Naive thymus-derived CD4-positive, alpha-beta T cell (primary cell): ENCODE results near the gene DBNDD1. TPM values are rescaled to one million over a fixed set of nuclear protein-coding genes. Genes with fewer than 3 reads are reported as not detected.

ENCODE experiments used
- ATAC-seq: fragments of 150-1000 bp; cut with Tn5 transposase; 2 replicates; pipeline ENCODE4 v1.10.0; 2021; ENCODE audit warnings: mild to moderate bottlenecking, moderate library complexity
- CTCF ChIA-PET: fragments of 350-600 bp; sonication (Branson Sonifier 250); formaldehyde crosslinking; loops from one replicate; lab custom pipeline; 2021; ENCODE audit warnings: antibody characterized with exemption; lab: Charles Lee
- POLR2A ChIA-PET: fragments of 350-600 bp; sonication (Branson Sonifier 250); formaldehyde crosslinking; loops from one replicate; lab custom pipeline; 2021; ENCODE audit warnings: antibody characterized with exemption, inconsistent platforms; lab: Charles Lee
- DNase-seq, 9 donors: peaks; one replicate each; pipeline versions ENCODE4 v3.0.0 to v3.0.0-alpha.2; 2020 to 2022; ENCODE audit warnings: mixed read lengths in 1 of 9
- H3K27ac ChIP-seq: one replicate; pipeline ENCODE4 v1.7.0; 2013; ENCODE audit warnings: mild to moderate bottlenecking, low read depth, low read length, moderate library complexity
- H3K27me3 ChIP-seq, 2 donors: one replicate each; pipeline ENCODE4 v1.7.0; 2013; ENCODE audit warnings: low read length in 2 of 2, mild to moderate bottlenecking in 2 of 2, moderate library complexity in 2 of 2; ENCODE audit not compliant: control insufficient read depth in 2 of 2, insufficient read depth in 2 of 2
- H3K36me3 ChIP-seq, 3 experiments: 1 replicate in 2 of 3; 2 replicates in 1 of 3; pipeline ENCODE4 v1.7.0; 2013; ENCODE audit warnings: low read length in 3 of 3, mild to moderate bottlenecking in 3 of 3, moderate library complexity in 1 of 3; ENCODE audit not compliant: insufficient read depth in 3 of 3, control insufficient read depth in 2 of 3
- H3K4me1 ChIP-seq, 2 donors: one replicate each; pipeline ENCODE4 v1.7.0; 2013; ENCODE audit warnings: low read length in 2 of 2, mild to moderate bottlenecking in 2 of 2, moderate library complexity in 1 of 2; ENCODE audit not compliant: control insufficient read depth in 2 of 2, insufficient read depth in 2 of 2
- H3K4me3 ChIP-seq: 2 replicates; pipeline ENCODE4 v1.7.0; 2013; ENCODE audit warnings: mild to moderate bottlenecking, low read length
- H3K9me3 ChIP-seq, 3 experiments: 1 replicate in 2 of 3; 2 replicates in 1 of 3; pipeline ENCODE4 v1.7.0; 2013; ENCODE audit warnings: low read length in 3 of 3; ENCODE audit not compliant: control insufficient read depth in 2 of 3
- H3K27ac Mint-ChIP-seq, 9 donors: one replicate each; pipeline ENCODE4 v1.8.0; 2020 to 2022; ENCODE audit warnings: mixed read lengths in 9 of 9, mild to moderate bottlenecking in 8 of 9, moderate library complexity in 5 of 9, inconsistent platforms in 2 of 9
- H3K27me3 Mint-ChIP-seq, 5 donors: one replicate each; pipeline ENCODE4 v1.8.0; 2021 to 2022; ENCODE audit warnings: mixed read lengths in 5 of 5, mild to moderate bottlenecking in 1 of 5
- H3K36me3 Mint-ChIP-seq, 5 donors: one replicate each; pipeline ENCODE4 v1.8.0; 2020 to 2022; ENCODE audit warnings: mixed read lengths in 5 of 5, mild to moderate bottlenecking in 3 of 5, inconsistent platforms in 1 of 5
- H3K4me1 Mint-ChIP-seq, 7 donors: one replicate each; pipeline ENCODE4 v1.8.0; 2020 to 2022; ENCODE audit warnings: mixed read lengths in 7 of 7, mild to moderate bottlenecking in 3 of 7, inconsistent platforms in 1 of 7
- H3K4me3 Mint-ChIP-seq, 10 donors: one replicate each; pipeline ENCODE4 v1.8.0; 2020 to 2022; ENCODE audit warnings: mild to moderate bottlenecking in 10 of 10, mixed read lengths in 10 of 10, moderate library complexity in 6 of 10, inconsistent platforms in 2 of 10
- H3K9me3 Mint-ChIP-seq, 11 donors: one replicate each; pipeline ENCODE4 v1.8.0; 2020 to 2022; ENCODE audit warnings: mixed read lengths in 11 of 11, mild to moderate bottlenecking in 4 of 11, inconsistent platforms in 1 of 11, moderate library complexity in 1 of 11
- intact Hi-C, 2 donors: fragments of 100-400 bp; cut with micrococcal nuclease; formaldehyde crosslinking; loops; one replicate each; pipeline ENCODE4 v1.15.1; 2023
- polyA plus RNA-seq, 2 donors: library from polyadenylated mRNA; unstranded; fragments of 300-500 nt; fragmentation: Illumina TruSeq; gene quantifications; one replicate each; pipeline ENCODE4 v1.2.3, GENCODE V29; 2021
- total RNA-seq, 6 experiments: library from RNA in 5 of 6; stranded (reverse) in 5 of 6; gene quantifications; 1 replicate in 5 of 6; 2 replicates in 1 of 6; pipeline ENCODE4 v1.2.3 and lab custom pipeline; 2021 to 2026

DBNDD1 gene
- total and polyA plus RNA-seq, 7 experiments from 2014 or later, result 0.12 to 20.8 (median 3.1) TPM

DNA sequence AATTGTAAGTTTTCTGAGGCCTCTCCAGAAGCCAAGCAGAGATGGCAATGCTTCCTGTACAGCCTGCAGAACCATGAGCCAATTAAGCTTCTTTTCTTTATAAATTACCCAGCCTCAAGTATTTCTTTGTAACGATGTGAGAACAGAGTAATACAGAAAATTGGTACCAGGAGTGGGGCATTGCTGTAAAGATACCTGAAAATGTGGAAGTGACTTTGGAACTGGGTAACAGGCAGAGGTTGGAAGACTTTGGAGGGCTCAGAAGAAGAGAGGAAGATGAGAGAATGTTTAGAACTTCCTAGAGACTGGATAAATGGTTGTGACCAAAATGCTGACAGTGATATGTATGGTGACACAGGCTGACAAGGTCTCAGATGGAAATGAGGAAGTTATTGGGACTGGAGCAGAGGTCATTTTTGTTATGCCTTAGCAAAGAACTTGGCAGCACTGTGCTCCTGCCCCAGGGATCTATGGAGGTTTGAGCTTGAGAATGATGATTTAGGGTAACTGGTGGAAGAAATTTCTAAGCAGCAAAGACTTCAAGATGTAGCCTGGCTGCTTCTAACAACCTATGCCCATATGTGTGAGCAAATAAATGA is 34.7 kb upstream of the DBNDD1 start:
- CTCF ChIA-PET, result no interaction called here
- peaks cover 5 to 37% (median 21%) of the 10 kb centered on the region in 11 donors for H3K9me3 Mint-ChIP-seq
- intact Hi-C loops, result no loop called here
- H3K4me3 Mint-ChIP-seq, result no peak overlapping the region
- peaks cover 0 to 10% (median 4%) of the 10 kb centered on the region in 5 donors for H3K27me3 Mint-ChIP-seq
- Histone ChIP-seq H3K27me3 (no peaks in the 10 kb centered on the region), H3K27ac (no peak overlapping the region), H3K9me3 (peaks cover 0 to 14% (median 4%) of the 10 kb centered on the region in 3 experiments), H3K4me3 (no peak overlapping the region), H3K4me1 (no peaks in the 10 kb centered on the region), H3K36me3 (no peaks in the 10 kb centered on the region)
- peaks cover 4 to 17% (median 7%) of the 10 kb centered on the region in 5 donors for H3K36me3 Mint-ChIP-seq
- POLR2A ChIA-PET, result no interaction called here
- peaks cover 0 to 7% (median 0%) of the 10 kb centered on the region in 7 donors for H3K4me1 Mint-ChIP-seq
- H3K27ac Mint-ChIP-seq, result no peak overlapping the region
- ATAC-seq (no peak), DNase-seq (no peak)

DNA sequence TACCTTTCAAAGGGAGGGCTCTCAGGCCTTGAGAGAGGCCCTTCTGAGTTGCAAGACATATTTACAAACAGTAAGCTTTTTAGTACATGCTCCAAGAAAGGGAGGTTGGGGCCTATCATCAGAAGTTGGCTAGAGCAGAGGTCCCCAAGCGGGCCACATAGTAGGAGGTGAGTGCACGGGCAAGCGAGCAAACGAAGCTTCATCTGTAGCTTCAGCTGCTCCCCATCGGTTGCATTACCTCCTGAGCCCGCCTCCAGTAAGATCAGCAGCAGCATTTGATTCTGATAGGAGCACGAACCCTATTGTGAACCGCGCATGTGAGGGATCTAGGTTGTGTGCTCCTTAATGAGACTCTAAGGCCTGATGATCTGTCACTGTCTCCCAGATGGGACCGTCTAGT is 31.7 kb upstream of the DBNDD1 start:
- H3K36me3 Mint-ChIP-seq, result peaks cover 4 to 17% (median 7%) of the 10 kb centered on the region in 5 donors
- peaks cover 0 to 19% (median 8%) of the 10 kb centered on the region in 7 donors for H3K4me1 Mint-ChIP-seq
- Histone ChIP-seq H3K27me3 (peaks cover 0 to 8% of the 10 kb centered on the region in 2 donors), H3K4me3 (no peak overlapping the region), H3K27ac (no peak overlapping the region), H3K36me3 (no peaks in the 10 kb centered on the region), H3K9me3 (peaks cover 0 to 14% (median 4%) of the 10 kb centered on the region in 3 experiments), H3K4me1 (peaks cover 9 to 10% of the 10 kb centered on the region in 2 donors)
- ATAC-seq (no peak), DNase-seq (no peak)
- CTCF ChIA-PET, result no interaction called here
- no peak overlapping the region for H3K4me3 Mint-ChIP-seq
- H3K27ac Mint-ChIP-seq, result no peak overlapping the region
- H3K27me3 Mint-ChIP-seq, result peaks cover 3 to 19% (median 8%) of the 10 kb centered on the region in 5 donors
- POLR2A ChIA-PET, result no interaction called here
- peaks cover 5 to 37% (median 21%) of the 10 kb centered on the region in 11 donors for H3K9me3 Mint-ChIP-seq
- intact Hi-C loops, result no loop called here

DNA sequence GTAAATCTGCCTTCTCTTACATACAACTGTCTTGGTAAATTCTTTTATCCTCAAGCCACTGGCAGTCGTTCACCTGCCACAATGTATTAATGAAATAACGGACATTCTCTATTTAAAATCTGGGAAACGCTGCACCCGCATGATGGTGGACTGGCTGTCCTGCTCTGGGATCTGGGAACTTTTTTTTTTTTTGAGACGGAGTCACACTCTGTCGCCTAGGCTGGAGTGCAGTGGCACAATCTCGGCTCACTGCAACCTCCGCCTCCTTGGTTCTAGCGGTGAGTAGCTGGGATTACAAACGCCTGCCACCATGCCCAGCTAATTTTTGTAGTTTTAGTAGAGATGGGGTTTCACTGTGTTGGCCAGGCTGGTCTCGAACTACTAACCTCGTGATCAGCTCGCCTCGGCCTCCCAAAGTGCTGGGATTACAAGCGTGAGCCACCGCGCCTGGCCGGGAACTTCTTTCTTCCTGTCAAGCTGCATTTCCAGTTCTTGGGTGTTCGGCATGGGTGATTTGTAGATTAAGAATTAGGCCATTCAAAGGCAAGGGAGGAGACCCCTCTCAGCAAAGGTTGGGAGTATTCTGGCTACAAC is 29.6 kb upstream of the DBNDD1 start:
- POLR2A ChIA-PET, result interaction anchor here (0.6 kb wide), 1 partner anchor 400 kb away, joined by 3 read pairs; no protein-coding TSS in a partner anchor
- peaks cover 0 to 19% (median 8%) of the 10 kb centered on the region in 7 donors for H3K4me1 Mint-ChIP-seq
- CTCF ChIA-PET, result no interaction called here
- H3K27me3 Mint-ChIP-seq, result peaks cover 3 to 27% (median 12%) of the 10 kb centered on the region in 5 donors
- no peaks in the 10 kb centered on the region for H3K9me3 ChIP-seq
- peaks cover 2 to 16% (median 8%) of the 10 kb centered on the region in 11 donors for H3K9me3 Mint-ChIP-seq
- peak overlapping the region in 5 of 9 donors; percentile 32 to 90 (median 66) for H3K27ac Mint-ChIP-seq
- intact Hi-C loops, result loop anchor here in 1 of 2 donors (2.0 kb wide), 1 partner anchor 28 kb away; the partner anchor contains the start of gene PRDM7
- H3K27me3 ChIP-seq, result peaks cover 0 to 8% of the 10 kb centered on the region in 2 donors
- ATAC-seq, result no peak
- no peaks in the 10 kb centered on the region for H3K36me3 ChIP-seq
- H3K4me3 Mint-ChIP-seq, result peak overlapping the region in 8 of 10 donors; percentile 42 to 71 (median 60)
- DNase-seq, result no peak
- no peak overlapping the region for H3K27ac ChIP-seq
- H3K4me3 ChIP-seq, result no peak overlapping the region
- H3K4me1 ChIP-seq, result peaks cover 9 to 10% of the 10 kb centered on the region in 2 donors
- H3K36me3 Mint-ChIP-seq, result peaks cover 2 to 9% (median 2%) of the 10 kb centered on the region in 5 donors

DNA sequence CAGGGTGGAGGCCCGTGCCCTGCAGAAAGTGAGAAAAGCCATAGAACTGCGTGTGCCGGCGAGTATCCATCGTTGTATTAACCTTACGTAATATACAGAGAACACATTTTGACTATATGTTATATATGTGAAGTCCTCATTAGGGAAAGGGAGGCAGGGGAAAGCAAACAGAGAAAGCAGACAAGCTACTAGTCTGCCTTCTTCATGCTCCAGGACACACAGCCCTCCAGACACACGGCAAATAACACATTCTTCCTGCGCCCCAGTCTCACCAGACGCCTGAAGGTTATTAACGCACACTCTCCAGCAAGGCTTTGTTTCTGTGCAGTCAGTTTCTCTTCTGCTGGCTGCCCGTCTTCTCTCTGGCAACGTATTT is 29.1 kb upstream of the DBNDD1 start:
- Mint-ChIP-seq H3K9me3 (peaks cover 0 to 11% (median 5%) of the 10 kb centered on the region in 11 donors), H3K27ac (peak overlapping the region in 8 of 9 donors; percentile 12 to 90 (median 56)), H3K4me1 (peaks cover 0 to 19% (median 8%) of the 10 kb centered on the region in 7 donors), H3K4me3 (peak overlapping the region; percentile 19 to 71 (median 59)), H3K36me3 (peaks cover 0 to 9% (median 0%) of the 10 kb centered on the region in 5 donors), H3K27me3 (peaks cover 3 to 27% (median 12%) of the 10 kb centered on the region in 5 donors)
- Histone ChIP-seq H3K27me3 (peaks cover 0 to 8% of the 10 kb centered on the region in 2 donors), H3K9me3 (no peaks in the 10 kb centered on the region), H3K36me3 (no peaks in the 10 kb centered on the region), H3K27ac (no peak overlapping the region), H3K4me3 (no peak overlapping the region), H3K4me1 (peaks cover 9 to 10% of the 10 kb centered on the region in 2 donors)
- ChIA-PET POLR2A (interaction anchor here (0.6 kb wide), 1 partner anchor 400 kb away, joined by 3 read pairs; no protein-coding TSS in a partner anchor), CTCF (no interaction called here)
- intact Hi-C loops, result loop anchor here in 1 of 2 donors (2.0 kb wide), 1 partner anchor 28 kb away; the partner anchor contains the start of gene PRDM7
- no peak for ATAC-seq
- DNase-seq, result peak in 2 of 9 donors; percentile 3 to 9

DNA sequence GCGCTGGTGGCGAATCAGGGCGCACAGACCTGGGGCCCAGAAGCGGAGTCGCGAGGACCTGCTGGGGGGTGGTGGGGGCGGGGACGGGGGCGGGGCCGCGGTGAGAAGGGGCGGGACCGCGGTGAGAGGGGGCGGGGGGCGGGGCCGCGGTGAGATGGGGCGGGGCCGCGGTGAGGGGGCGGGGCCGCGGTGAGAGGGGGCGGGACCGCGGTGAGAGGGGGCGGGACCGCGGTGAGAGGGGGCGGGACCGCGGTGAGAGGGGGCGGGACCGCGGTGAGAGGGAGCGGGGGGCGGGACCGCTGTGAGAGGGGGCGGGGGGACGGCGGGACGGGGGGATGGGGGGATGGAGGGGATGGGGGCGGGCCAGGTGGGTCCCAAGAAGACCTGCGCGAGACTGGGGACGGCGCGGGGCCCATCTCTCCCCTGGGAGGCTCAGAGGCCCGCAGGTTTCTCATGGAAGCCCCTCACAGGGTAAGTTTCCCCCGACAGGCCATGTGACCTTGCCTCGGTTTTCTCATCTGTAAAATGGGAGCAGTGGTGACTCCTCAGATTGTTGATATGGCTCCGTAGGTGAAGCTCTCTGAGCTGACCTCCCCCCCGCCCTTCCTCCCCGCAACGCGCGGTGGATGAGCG is 28.6 kb upstream of the DBNDD1 start:
- peak; percentile 65 for ATAC-seq
- peak overlapping the region in 8 of 9 donors; percentile 12 to 90 (median 56) for H3K27ac Mint-ChIP-seq
- Histone ChIP-seq H3K4me3 (no peak overlapping the region), H3K27me3 (peaks cover 0 to 8% of the 10 kb centered on the region in 2 donors), H3K36me3 (no peaks in the 10 kb centered on the region), H3K27ac (no peak overlapping the region), H3K9me3 (no peaks in the 10 kb centered on the region), H3K4me1 (peaks cover 9 to 10% of the 10 kb centered on the region in 2 donors)
- H3K4me3 Mint-ChIP-seq, result peak overlapping the region; percentile 19 to 71 (median 59)
- DNase-seq, result peak in 3 of 9 donors; percentile 5 to 26 (median 10)
- peaks cover 0 to 7% (median 0%) of the 10 kb centered on the region in 5 donors for H3K36me3 Mint-ChIP-seq
- intact Hi-C loops, result loop anchor here in 1 of 2 donors (2.0 kb wide), 1 partner anchor 29 kb away; the partner anchor contains the start of gene PRDM7
- H3K4me1 Mint-ChIP-seq, result peaks cover 0 to 19% (median 8%) of the 10 kb centered on the region in 7 donors
- peaks cover 3 to 27% (median 12%) of the 10 kb centered on the region in 5 donors for H3K27me3 Mint-ChIP-seq
- ChIA-PET POLR2A (interaction anchor here (0.6 kb wide), 1 partner anchor 399 kb away, joined by 3 read pairs; no protein-coding TSS in a partner anchor), CTCF (no interaction called here)
- H3K9me3 Mint-ChIP-seq, result peaks cover 0 to 6% (median 0%) of the 10 kb centered on the region in 11 donors
